ENCODE measurements around the gene JPH2.

Gene JPH2

GRCh38 chr20:44102582-44102981, 84.4 kb downstream of the JPH2 start:
- no peak for DNase-seq (ENCODE audit: low read depth in 2 of 2)

DNA sequence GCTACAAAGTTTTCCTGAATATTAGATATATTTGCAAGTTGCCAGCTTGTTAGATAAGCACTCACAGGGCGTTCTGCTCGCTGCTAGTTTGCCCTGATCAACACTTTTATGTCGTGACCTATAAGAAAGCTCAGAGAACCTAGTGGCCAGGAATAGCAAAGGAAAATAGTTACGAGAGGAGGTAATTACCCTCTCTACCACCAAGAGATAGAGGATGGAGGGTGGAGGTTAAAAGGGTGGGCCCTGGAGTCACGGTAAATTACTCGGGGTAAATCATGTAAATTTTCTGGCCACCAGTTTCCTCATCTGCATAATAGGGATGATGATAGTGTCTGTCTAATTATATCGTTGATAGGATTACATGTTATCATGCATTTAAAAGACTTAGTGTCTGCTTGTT, 87.2 kb downstream of the JPH2 start:
- DNase-seq (ENCODE audit: low read depth in 2 of 2) = no peak

- DNase-seq (ENCODE audit: low read depth in 2 of 2) = no peak
These were observed 88.3 kb downstream of the JPH2 start for GRCh38 chr20:44098657-44099056.

DNA sequence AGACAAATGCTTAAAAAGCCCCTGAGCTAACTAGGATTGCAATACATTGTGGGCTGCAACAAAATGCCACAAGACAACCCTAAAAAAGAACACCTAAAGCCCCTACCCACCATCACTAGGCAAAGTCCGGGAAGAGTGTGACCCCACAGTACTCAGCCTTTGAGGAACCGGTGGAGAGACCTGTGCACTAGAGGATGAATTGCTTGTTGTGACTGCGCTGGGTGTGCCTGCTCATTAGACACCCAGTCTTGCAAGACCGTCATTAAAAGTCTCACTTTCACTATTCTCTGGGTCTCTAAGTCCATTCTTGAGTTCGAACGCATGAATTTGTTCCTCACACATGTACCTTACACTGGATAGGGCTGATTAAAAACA, 88.7 kb downstream of the JPH2 start:
- no peak for DNase-seq (ENCODE audit: low read depth in 2 of 2)

DNA sequence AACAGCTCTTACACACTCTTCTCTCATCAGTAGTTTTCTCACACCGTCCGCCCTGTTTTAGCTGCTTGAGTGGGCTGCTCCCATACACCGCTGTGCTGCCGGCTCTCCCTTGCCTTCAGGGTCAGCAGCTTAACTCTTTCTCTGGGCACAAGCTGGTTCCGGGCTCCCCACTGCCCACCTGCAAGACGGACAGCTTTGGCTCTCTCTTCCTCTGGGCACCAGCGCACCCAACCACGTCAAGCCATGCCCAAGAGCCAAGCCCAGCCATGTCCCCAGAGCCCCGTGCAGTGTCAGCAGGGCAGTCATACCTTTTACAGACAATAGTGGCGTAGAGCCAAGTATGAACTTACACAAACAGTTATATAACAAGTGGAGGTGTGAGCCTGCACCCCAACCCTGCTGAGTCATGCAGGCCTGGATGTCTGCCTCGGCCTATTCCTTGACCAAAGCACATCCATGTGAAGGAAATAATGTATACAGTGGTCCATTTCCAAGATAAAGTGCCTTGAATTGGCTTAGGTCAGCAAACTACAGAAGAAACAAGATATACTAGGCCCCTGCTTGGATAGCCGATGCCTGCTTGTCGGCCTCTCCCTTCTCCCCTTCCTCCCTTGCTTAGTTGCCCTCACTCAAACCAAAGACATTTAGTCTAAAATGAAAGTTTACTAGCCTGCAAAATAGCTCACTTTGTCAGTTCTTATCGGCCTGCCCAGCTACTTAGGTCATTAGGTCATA, 89.3 kb downstream of the JPH2 start:
- DNase-seq (ENCODE audit: low read depth in 2 of 2) = no peak

GRCh38 chr20:44095831-44096230, 91.2 kb downstream of the JPH2 start:
- DNase-seq (ENCODE audit: low read depth in 2 of 2) = no peak

GRCh38 chr20:44093249-44093582, 93.8 kb downstream of the JPH2 start:
- no peak for DNase-seq (ENCODE audit: low read depth in 2 of 2)

DNA sequence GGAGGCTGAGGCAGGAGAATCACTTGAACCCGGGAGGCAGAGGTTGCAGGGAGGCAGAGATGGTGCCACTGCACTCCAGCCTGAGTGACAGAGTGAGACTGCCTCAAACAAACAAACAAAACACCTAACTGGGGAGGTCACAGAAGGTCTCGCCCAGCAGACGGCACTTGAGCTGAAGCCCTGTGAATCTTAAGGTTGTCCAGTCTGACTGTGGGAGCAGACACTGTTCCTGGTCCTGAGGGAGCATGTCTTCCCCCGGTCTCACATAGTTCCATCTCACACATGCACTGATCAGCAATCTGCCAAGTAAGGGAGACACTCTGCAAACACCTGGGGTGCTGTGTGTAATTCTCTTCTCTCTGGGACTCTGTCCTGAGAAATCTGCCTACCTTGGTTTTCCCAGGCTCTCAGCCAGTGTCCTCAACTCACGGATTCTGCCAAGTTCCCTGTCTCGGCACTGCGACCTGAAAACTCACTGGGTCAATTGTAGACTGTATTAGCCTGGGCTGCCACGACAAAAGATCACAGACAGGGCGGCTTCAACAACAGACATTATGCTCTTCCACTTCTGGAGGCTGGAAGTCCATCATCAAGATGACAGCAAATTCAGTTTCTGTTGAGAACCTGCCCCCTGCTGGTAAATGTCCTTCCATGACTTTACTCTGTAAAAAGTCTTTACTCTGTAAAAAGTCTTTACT, 94.3 kb downstream of the JPH2 start:
- no peak for DNase-seq (ENCODE audit: low read depth in 2 of 2)

DNA sequence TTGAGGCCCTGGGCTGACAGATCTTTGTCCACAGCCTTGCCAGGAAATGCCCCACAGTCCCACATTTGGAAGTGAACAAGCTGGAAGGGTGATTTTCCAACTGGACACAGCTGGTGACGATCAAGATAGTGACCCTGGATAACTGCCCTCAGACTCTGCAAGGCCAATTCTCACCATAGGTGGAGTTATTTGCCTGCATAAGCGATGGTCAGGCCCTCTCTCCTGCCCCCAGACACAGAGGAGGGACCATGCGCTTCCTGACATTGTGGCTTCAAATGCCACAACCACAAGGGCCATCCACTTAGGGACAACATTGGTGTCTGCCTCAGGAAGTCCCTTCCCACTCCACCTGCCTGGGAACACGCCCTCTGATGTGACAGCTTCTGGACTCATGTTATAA, 96.0 kb downstream of the JPH2 start:
- no peak for DNase-seq (ENCODE audit: low read depth in 2 of 2)

GRCh38 chr20:44089987-44090674, 96.9 kb downstream of the JPH2 start:
- no peak for DNase-seq (ENCODE audit: low read depth in 2 of 2)

- no peak for DNase-seq (ENCODE audit: low read depth in 2 of 2)
These were observed 99.2 kb downstream of the JPH2 start for GRCh38 chr20:44087857-44088120.

- no peak for DNase-seq (ENCODE audit: low read depth in 2 of 2)
These were observed 99.7 kb downstream of the JPH2 start for GRCh38 chr20:44087051-44087856.

DNA sequence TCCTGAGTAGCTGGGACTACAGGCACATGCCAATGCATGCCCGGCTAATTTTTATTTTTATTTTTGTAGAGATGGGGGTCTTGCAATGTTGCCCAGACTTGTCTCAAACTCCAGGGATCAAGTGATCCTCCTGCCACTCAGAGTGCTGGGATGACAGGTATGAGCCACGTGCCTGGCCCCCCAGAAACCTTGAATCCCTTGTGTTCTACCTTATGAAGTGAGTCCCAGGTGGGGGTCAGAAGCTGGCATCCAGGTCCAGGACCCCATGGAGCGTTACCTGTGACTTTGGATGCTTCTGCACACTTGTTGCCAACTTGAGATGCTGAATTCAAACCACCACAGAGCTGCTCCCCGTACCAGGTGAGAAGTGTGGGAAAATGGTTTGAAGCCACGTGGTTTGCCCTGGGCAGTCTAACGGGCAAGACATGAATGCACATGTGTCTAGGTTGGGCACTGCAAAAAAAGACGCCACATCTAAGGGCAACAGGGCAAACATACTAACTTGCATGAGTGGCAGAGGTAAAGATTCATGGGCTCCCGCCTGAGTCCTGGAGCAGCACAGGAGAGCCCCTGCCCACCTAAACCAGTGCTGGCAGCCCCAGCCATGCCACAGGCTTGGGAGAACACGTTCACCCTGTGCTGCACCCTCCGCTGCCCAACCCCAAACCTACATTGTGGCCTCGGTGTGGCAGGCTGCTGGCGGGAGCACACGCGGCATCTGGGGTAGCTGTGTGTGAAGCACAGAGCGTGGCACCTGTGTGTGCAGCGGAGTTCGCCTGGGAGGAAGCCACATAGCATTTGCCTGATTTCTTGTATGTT, 101.2 kb downstream of the JPH2 start:
- DNase-seq (ENCODE audit: low read depth in 2 of 2) = no peak

GRCh38 chr20:44084891-44085290, 102.1 kb downstream of the JPH2 start:
- no peak for DNase-seq (ENCODE audit: low read depth in 2 of 2)

GRCh38 chr20:44084439-44084838, 102.5 kb downstream of the JPH2 start:
- no peak for DNase-seq (ENCODE audit: low read depth in 2 of 2)

- no peak for DNase-seq (ENCODE audit: low read depth in 2 of 2)
These were observed 103.6 kb downstream of the JPH2 start for GRCh38 chr20:44083220-44083933.

- no peak for DNase-seq (ENCODE audit: low read depth in 2 of 2)
These were observed 105.1 kb downstream of the JPH2 start for GRCh38 chr20:44081888-44082287.

- no peak for DNase-seq (ENCODE audit: low read depth in 2 of 2)
These were observed 105.5 kb downstream of the JPH2 start for GRCh38 chr20:44081476-44081875.

GRCh38 chr20:44080646-44081267, 106.2 kb downstream of the JPH2 start:
- peak; percentile 61 to 68 for DNase-seq (ENCODE audit: low read depth in 2 of 2)

DNA sequence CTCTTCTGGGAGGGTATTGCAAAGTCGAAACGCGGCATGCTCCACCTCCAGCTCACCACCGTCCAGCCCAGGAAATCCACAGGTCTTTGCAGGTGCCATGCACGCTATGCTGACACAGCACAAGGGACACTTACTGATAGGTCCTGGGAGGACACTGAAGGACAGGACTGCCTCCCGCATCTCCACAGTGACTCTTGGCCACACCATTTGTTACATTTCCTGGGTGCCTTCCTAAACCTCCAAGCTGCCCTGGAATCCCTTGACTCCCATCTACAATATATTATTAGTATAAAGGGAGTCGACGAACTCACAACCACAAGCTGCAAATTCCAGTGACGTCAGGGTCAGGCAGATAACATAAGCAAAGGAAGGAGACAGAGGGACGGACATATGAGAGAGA, 106.9 kb downstream of the JPH2 start:
- DNase-seq (ENCODE audit: low read depth in 2 of 2) = no peak

DNA sequence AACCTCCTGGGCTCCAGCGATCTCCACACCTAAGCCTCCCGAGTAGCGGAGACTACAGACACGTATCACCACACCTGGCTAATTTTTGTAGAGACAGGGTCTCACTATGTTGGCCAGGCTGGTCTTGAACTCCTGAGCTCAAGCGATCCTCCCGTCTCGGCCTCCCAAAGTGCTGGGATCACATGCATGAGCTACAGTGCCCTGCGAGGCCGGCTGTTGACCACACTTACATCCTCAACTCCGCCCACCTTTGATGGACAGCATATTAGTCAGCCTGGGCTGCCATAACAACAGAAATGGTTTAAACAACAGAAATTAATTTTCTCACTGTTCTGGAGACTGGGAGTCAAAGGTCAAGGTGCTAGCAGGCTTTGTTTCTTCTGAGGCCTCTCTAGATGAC, 107.7 kb downstream of the JPH2 start:
- DNase-seq (ENCODE audit: low read depth in 2 of 2) = no peak
